K562 (cell line): ENCODE results near the gene SNX10. TPM values are rescaled to one million over a fixed set of nuclear protein-coding genes. Genes with fewer than 3 reads are reported as not detected.

Experiments used
- ATAC-seq: fragments of 200-7000 bp; cut with Tn5 transposase; 3 replicates; pipeline ENCODE4 v1.9.1; 2020; ENCODE audit warnings: moderate library complexity
- BruUV-seq: library from RNA; stranded (reverse); fragments of 400-500 nt; replicated peaks from 2 replicates; lab custom pipeline; 2021; lab: Mats Ljungman, UMichigan
- CTCF ChIA-PET: fragments of 300-600 bp; formaldehyde crosslinking; extraction: SDS; loops from one replicate; lab custom pipeline; 2021; ENCODE audit warnings: low intra/inter-chr PET ratio; lab: Yijun Ruan, JAX
- POLR2A ChIA-PET: fragments of 300-600, 350-650 bp; sonication (Branson Sonifier 250); formaldehyde crosslinking; extraction: SDS; loops from one replicate; lab custom pipeline; 2021; ENCODE audit warnings: antibody characterized with exemption, inconsistent platforms; lab: Yijun Ruan, JAX
- DNase-seq, 4 experiments: peaks; one replicate each; pipeline versions ENCODE4 v3.0.0 to v3.0.0-alpha.2; 2011 to 2018; ENCODE audit warnings: low spot score in 3 of 4, mixed read lengths in 3 of 4; ENCODE audit errors: extremely low read depth in 1 of 4
- FAIRE-seq: peaks from 2 replicates; lab custom pipeline; 2011; peaks lifted over from hg19 to GRCh38; lab: Jason Lieb, UNC
- H2AFZ ChIP-seq: 2 replicates; pipeline ENCODE4 v1.6.0; 2011; ENCODE audit warnings: low read depth, low read length, control low read depth, inconsistent platforms
- H3K27ac ChIP-seq: fragments of 200-600 bp; 3 replicates; pipeline ENCODE4 v1.8.0; 2011; ENCODE audit warnings: low read depth, mild to moderate bottlenecking, control low read depth, inconsistent platforms, low read length, moderate library complexity, mixed read lengths; ENCODE audit errors: extremely low read depth
- H3K27me3 ChIP-seq, 2 experiments: fragments of 300-600 bp in 1 of 2; 2 replicates in 1 of 2; 3 replicates in 1 of 2; pipeline versions ENCODE4 v1.6.0 to v1.8.0; 2011; ENCODE audit warnings: inconsistent platforms in 2 of 2, low read length in 2 of 2, mild to moderate bottlenecking in 1 of 2, mixed read lengths in 1 of 2, moderate library complexity in 1 of 2; ENCODE audit not compliant: control insufficient read depth in 2 of 2, insufficient read depth in 2 of 2
- H3K36me3 ChIP-seq: fragments of 300-600 bp; 3 replicates; pipeline ENCODE4 v1.8.0; 2011; ENCODE audit warnings: mild to moderate bottlenecking, low read length, inconsistent platforms; ENCODE audit not compliant: control insufficient read depth, insufficient read depth
- H3K4me1 ChIP-seq, 2 experiments: fragments of 200-600 bp in 1 of 2; replicated peaks in 1 of 2; 2 replicates in 1 of 2; 3 replicates in 1 of 2; pipeline versions ENCODE4 v1.5.1 to v1.8.0; 2011; ENCODE audit warnings: inconsistent platforms in 2 of 2, low read length in 2 of 2, mild to moderate bottlenecking in 1 of 2, mixed read lengths in 1 of 2, moderate library complexity in 1 of 2; ENCODE audit not compliant: control insufficient read depth in 2 of 2, insufficient read depth in 2 of 2
- H3K4me2 ChIP-seq: 2 replicates; pipeline ENCODE4 v1.6.1; 2011; ENCODE audit warnings: low read length, control low read depth, inconsistent platforms, mixed read lengths; ENCODE audit not compliant: insufficient read depth
- H3K4me3 ChIP-seq: fragments of 200-600 bp; sonication (generic), shearing (Covaris generic); 2 replicates; pipeline ENCODE4 v1.5.1; 2016; ENCODE audit warnings: control low read depth, inconsistent platforms
- H3K79me2 ChIP-seq: fragments of 200-600 bp; 3 replicates; pipeline ENCODE4 v1.8.0; 2011; ENCODE audit warnings: low read length, inconsistent platforms; ENCODE audit not compliant: control insufficient read depth, insufficient read depth
- H3K9ac ChIP-seq, 2 experiments: 2 replicates each; pipeline versions ENCODE4 v1.6.0 to v1.6.1; 2011; ENCODE audit warnings: low read depth in 2 of 2, low read length in 2 of 2, control low read depth in 1 of 2, inconsistent platforms in 1 of 2, mild to moderate bottlenecking in 1 of 2, mixed read lengths in 1 of 2; ENCODE audit not compliant: insufficient read depth in 1 of 2
- H3K9me1 ChIP-seq: one replicate; pipeline ENCODE4 v1.6.0; 2011; ENCODE audit warnings: inconsistent platforms, mild to moderate bottlenecking, low read length, moderate library complexity; ENCODE audit not compliant: control insufficient read depth, insufficient read depth
- H3K9me3 ChIP-seq: replicated peaks from 2 replicates; pipeline ENCODE4 v1.5.1; 2011; ENCODE audit warnings: low read depth, low read length, inconsistent platforms; ENCODE audit not compliant: control insufficient read depth, insufficient read depth
- H4K20me1 ChIP-seq: replicated peaks from 2 replicates; pipeline ENCODE4 v1.6.1; 2011; ENCODE audit warnings: low read length, inconsistent platforms, mixed read lengths; ENCODE audit not compliant: control insufficient read depth, insufficient read depth
- CBFB ChIP-seq: sonication (generic); formaldehyde crosslinking; IDR thresholded peaks from 2 replicates; pipeline ENCODE4 v1.4.0; 2020; ENCODE audit warnings: mild to moderate bottlenecking, missing genetic modification reagents
- CCNT2 ChIP-seq: IDR thresholded peaks from 2 replicates; pipeline ENCODE4 v1.6.1; 2011; ENCODE audit warnings: borderline replicate concordance, low read depth, mild to moderate bottlenecking, moderate library complexity, mixed read lengths, low read length; ENCODE audit not compliant: insufficient read length; ENCODE audit errors: extremely low read depth
- CHD2 ChIP-seq: IDR thresholded peaks from 2 replicates; pipeline ENCODE4 v1.6.1; 2011; ENCODE audit warnings: low read depth, low read length
- KLF1 ChIP-seq: fragments of 450-650 bp; IDR thresholded peaks from 2 replicates; pipeline ENCODE4 v1.6.1; 2016; ENCODE audit warnings: missing genetic modification characterization, missing compliant biosample characterization
- TAF7 ChIP-seq: fragments of 450-650 bp; IDR thresholded peaks from 2 replicates; pipeline ENCODE4 v1.6.1; 2016; ENCODE audit warnings: missing genetic modification characterization, missing compliant biosample characterization
- TBP ChIP-seq: optimal IDR thresholded peaks from 2 replicates; pipeline ENCODE3; 2011; ENCODE audit warnings: low read depth, low read length, improper control_type of control experiment
- ZNF217 ChIP-seq: sonication (generic); formaldehyde crosslinking; IDR thresholded peaks from 2 replicates; pipeline ENCODE4 v1.8.0; 2022; ENCODE audit warnings: mild to moderate bottlenecking, missing genetic modification reagents
- ZNF354B ChIP-seq: fragments of 250-450 bp; sonication (Bioruptor Pico); IDR thresholded peaks from 2 replicates; pipeline ENCODE4 v1.4.0; 2020
- ZNF41 ChIP-seq: fragments of 250-450 bp; sonication (Bioruptor Pico); conservative IDR thresholded peaks from 2 replicates; pipeline ENCODE4 v1.4.0; 2020; ENCODE audit warnings: mild to moderate bottlenecking
- WGBS: fragments of 100-300 bp; shearing (Covaris generic); methylation state at CpG from one replicate; pipeline ENCODE4 v1.1.6; 2016; ENCODE audit warnings: low coverage, mixed read lengths; ENCODE audit not compliant: insufficient coverage; ENCODE audit errors: missing lambda C conversion rate; 5-methylcytosine and 5-hydroxymethylcytosine counted together
- in situ Hi-C: fragments of 300-500 bp; cut with MboI; formaldehyde crosslinking; loops from 4 replicates; pipeline ENCODE4 v1.15.0; 2018; ENCODE audit warnings: inconsistent platforms, mixed read lengths
- intact Hi-C: fragments of 100-400 bp; cut with micrococcal nuclease; formaldehyde crosslinking; loops from 2 replicates; pipeline ENCODE4 v1.14.2; 2022
- polyA plus RNA-seq, 8 experiments: library from polyadenylated mRNA; depleted of rRNA in 4 of 8; stranded (reverse) in 5 of 8; unstranded in 3 of 8; fragments of >200 nt; fragmentation: Nextera tagmentation in 2 of 8; fragmentation: Illumina TruSeq in 1 of 8; extraction: Ambion mirVana in 2 of 8; extraction: Trizol in 1 of 8; gene quantifications; 2 replicates each; pipeline versions ENCODE4 v1.2.1 to v1.2.3, GENCODE V29; 2011 to 2014; ENCODE audit warnings: inconsistent platforms in 1 of 8, missing spikeins in 1 of 8
- total RNA-seq, 7 experiments: library from RNA; depleted of rRNA in 6 of 7; stranded (reverse); fragments of >200 nt in 6 of 7; fragmentation: Illumina TruSeq in 2 of 7; extraction: Trizol in 2 of 7; gene quantifications; 2 replicates each; pipeline versions ENCODE4 v1.2.1 to v1.2.3, GENCODE V29; 2011 to 2021; ENCODE audit warnings: low replicate concordance in 1 of 7
- TF ChIP-seq, protein P1 (sequence below), 2 experiments: fragments of 450-650 bp in 1 of 2; IDR thresholded peaks; 2 replicates each; pipeline ENCODE4 v1.6.1; 2011 to 2017; ENCODE audit warnings: low read depth in 2 of 2, antibody characterized with exemption in 1 of 2, borderline replicate concordance in 1 of 2, low read length in 1 of 2, mild to moderate bottlenecking in 1 of 2, mixed read lengths in 1 of 2; ENCODE audit not compliant: control insufficient read depth in 1 of 2

Gene SNX10
- total and polyA plus RNA-seq, 9 of the 15 experiments (the other 6 are each of a cell fraction or from before 2014, with no cell fraction given): 6.9 to 16.5 (median 11.5) TPM

DNA sequence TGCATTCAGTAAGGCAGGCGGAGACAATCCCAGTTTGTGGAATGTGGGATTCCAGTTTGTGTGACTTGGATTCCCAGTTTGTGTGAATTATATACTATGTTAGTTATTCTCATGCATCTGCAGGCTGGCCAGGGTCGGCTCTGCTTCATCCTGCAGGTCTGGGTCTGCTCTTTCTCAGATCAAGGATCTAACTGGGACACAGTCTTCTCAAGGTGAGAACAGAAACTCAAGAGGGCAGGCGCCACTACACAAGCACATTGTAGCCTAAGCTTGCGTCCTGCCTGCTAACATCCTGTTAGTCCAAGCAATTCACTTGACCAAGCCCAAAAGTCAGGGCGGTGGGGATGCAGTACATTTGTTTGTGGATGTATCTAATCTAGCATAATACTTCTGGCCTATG is 131.1 kb downstream of the SNX10 start:
- no peaks in the 10 kb centered on the region for H3K9me3 ChIP-seq
- TF ChIP-seq TBP (no peak), KLF1 (no peak), CHD2 (no peak), CBFB (CRISPR knock-in tag) (no peak), ZNF354B (CRISPR knock-in tag) (no peak), ZNF217 (no peak), TAF7 (no peak), CCNT2 (no peak), ZNF41 (no peak)
- TF ChIP-seq, protein P1, sequence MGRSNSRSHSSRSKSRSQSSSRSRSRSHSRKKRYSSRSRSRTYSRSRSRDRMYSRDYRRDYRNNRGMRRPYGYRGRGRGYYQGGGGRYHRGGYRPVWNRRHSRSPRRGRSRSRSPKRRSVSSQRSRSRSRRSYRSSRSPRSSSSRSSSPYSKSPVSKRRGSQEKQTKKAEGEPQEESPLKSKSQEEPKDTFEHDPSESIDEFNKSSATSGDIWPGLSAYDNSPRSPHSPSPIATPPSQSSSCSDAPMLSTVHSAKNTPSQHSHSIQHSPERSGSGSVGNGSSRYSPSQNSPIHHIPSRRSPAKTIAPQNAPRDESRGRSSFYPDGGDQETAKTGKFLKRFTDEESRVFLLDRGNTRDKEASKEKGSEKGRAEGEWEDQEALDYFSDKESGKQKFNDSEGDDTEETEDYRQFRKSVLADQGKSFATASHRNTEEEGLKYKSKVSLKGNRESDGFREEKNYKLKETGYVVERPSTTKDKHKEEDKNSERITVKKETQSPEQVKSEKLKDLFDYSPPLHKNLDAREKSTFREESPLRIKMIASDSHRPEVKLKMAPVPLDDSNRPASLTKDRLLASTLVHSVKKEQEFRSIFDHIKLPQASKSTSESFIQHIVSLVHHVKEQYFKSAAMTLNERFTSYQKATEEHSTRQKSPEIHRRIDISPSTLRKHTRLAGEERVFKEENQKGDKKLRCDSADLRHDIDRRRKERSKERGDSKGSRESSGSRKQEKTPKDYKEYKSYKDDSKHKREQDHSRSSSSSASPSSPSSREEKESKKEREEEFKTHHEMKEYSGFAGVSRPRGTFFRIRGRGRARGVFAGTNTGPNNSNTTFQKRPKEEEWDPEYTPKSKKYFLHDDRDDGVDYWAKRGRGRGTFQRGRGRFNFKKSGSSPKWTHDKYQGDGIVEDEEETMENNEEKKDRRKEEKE (IDR thresholded peaks at IDR 0.05; ENCODE audit: borderline replicate concordance in 1 of 2, control insufficient read depth in 1 of 2, low read depth in 2 of 2, low read length in 1 of 2): no peak
- TF ChIP-seq, all 486 proteins: peak for 0
- Histone ChIP-seq H3K4me2 (no peak overlapping the region), H3K27me3 (no peaks in the 10 kb centered on the region), H3K4me3 (no peak overlapping the region), H3K9ac (no peak overlapping the region), H2AFZ (no peak overlapping the region), H4K20me1 (no peaks in the 10 kb centered on the region), H3K9me1 (no peaks in the 10 kb centered on the region), H3K36me3 (no peaks in the 10 kb centered on the region), H3K27ac (no peak overlapping the region), H3K4me1 (peaks cover 9 to 36% of the 10 kb centered on the region in 2 experiments), H3K79me2 (no peaks in the 10 kb centered on the region)
- ATAC-seq: no peak
- intact Hi-C loops: no loop called here
- ChIA-PET CTCF (no interaction called here), POLR2A (no interaction called here)
- no peak for FAIRE-seq
- WGBS: 75% methylated on average over 5 of the region's 5 CpGs
- DNase-seq: no peak
- no TSS peak for BruUV-seq
- in situ Hi-C loops: no loop called here
